ENCODE data around the gene FAM83C. TPM values are rescaled to one million over a fixed set of nuclear protein-coding genes. Genes with fewer than 3 reads are reported as not detected.

FAM83C gene
- total and polyA plus RNA-seq, 2 experiments from 2014 or later = not detected

- Histone ChIP-seq H3K9ac (no peak overlapping the region), H3K36me3 (ENCODE audit: low read depth) (no peaks in the 10 kb centered on the region), H3K9me2 (ENCODE audit: insufficient read depth) (no peaks in the 10 kb centered on the region), H3K27ac (no peak overlapping the region), H3K4me3 (no peak overlapping the region), H3F3A (ENCODE audit: insufficient read depth) (no peaks in the 10 kb centered on the region), H3K4me2 (ENCODE audit: unreplicated experiment) (no peak overlapping the region), H3K27me3 (replicated peaks; ENCODE audit: insufficient read depth) (no peaks in the 10 kb centered on the region), H4K20me1 (ENCODE audit: insufficient read depth) (no peaks in the 10 kb centered on the region), H3K9me3 (ENCODE audit: low read depth) (no peaks in the 10 kb centered on the region), H3K4me1 (ENCODE audit: insufficient read depth) (no peaks in the 10 kb centered on the region), H3K79me2 (ENCODE audit: insufficient read depth) (no peaks in the 10 kb centered on the region), H2AFZ (no peak overlapping the region)
- DNase-seq = no peak
- in situ Hi-C loops (cut with MboI) = no loop called here
- TF ChIP-seq EZH2phosphoT487 (IDR thresholded peaks at IDR 0.05; ENCODE audit: insufficient read depth, low read depth) (no peak), EZH2 (IDR thresholded peaks at IDR 0.05; ENCODE audit: insufficient read depth, poor library complexity, severe bottlenecking) (no peak)
- WGBS, 2 experiments (ENCODE audit: low coverage in 1 of 2, low lambda C conversion rate in 2 of 2, missing lambda C conversion rate in 2 of 2) = 50 to 54% methylated on average over 2 of the region's 2 CpGs
Measured at GRCh38 chr20:35243986-35244385, 48.2 kb downstream of the FAM83C start.

DNA sequence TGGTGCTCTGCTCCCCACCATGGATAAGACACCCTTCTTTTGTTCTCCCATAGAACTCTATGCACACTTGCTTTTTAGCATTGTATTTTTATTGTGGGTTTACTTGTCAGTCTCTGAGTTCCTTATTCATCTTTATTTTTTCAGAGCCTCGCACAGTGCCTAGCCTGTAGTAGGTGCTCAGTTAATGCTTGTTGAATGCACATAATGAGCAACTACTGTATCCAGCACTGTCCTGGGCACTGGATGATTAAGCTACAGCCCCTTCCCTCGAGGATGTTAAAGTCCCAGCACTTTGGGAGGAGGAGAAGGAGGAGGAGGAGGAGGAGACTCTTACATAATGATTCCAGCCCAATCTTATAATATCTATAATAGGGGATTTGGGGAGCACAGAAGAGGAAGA lies 48.9 kb downstream of the FAM83C start:
- in situ Hi-C loops (cut with MboI) = no loop called here
- no peaks in the 10 kb centered on the region for H3K4me1 ChIP-seq (ENCODE audit: insufficient read depth)
- H2AFZ ChIP-seq = no peak overlapping the region
- H3K9me3 ChIP-seq (ENCODE audit: low read depth) = no peaks in the 10 kb centered on the region
- H3K4me2 ChIP-seq (ENCODE audit: unreplicated experiment) = no peak overlapping the region
- TF ChIP-seq EZH2phosphoT487 (IDR thresholded peaks at IDR 0.05; ENCODE audit: insufficient read depth, low read depth) = no peak
- no peak for TF ChIP-seq EZH2 (IDR thresholded peaks at IDR 0.05; ENCODE audit: insufficient read depth, poor library complexity, severe bottlenecking)
- H3F3A ChIP-seq (ENCODE audit: insufficient read depth) = no peaks in the 10 kb centered on the region
- 49 to 50% methylated on average over 2 of the region's 2 CpGs for WGBS, 2 experiments (ENCODE audit: low coverage in 1 of 2, low lambda C conversion rate in 2 of 2, missing lambda C conversion rate in 2 of 2)
- DNase-seq = no peak
- no peaks in the 10 kb centered on the region for H3K36me3 ChIP-seq (ENCODE audit: low read depth)
- H3K4me3 ChIP-seq = no peak overlapping the region
- H3K27ac ChIP-seq = no peak overlapping the region
- H3K9ac ChIP-seq = no peak overlapping the region
- H3K9me2 ChIP-seq (ENCODE audit: insufficient read depth) = no peaks in the 10 kb centered on the region
- H3K79me2 ChIP-seq (ENCODE audit: insufficient read depth) = no peaks in the 10 kb centered on the region
- no peaks in the 10 kb centered on the region for H3K27me3 ChIP-seq (replicated peaks; ENCODE audit: insufficient read depth)
- no peaks in the 10 kb centered on the region for H4K20me1 ChIP-seq (ENCODE audit: insufficient read depth)

DNA sequence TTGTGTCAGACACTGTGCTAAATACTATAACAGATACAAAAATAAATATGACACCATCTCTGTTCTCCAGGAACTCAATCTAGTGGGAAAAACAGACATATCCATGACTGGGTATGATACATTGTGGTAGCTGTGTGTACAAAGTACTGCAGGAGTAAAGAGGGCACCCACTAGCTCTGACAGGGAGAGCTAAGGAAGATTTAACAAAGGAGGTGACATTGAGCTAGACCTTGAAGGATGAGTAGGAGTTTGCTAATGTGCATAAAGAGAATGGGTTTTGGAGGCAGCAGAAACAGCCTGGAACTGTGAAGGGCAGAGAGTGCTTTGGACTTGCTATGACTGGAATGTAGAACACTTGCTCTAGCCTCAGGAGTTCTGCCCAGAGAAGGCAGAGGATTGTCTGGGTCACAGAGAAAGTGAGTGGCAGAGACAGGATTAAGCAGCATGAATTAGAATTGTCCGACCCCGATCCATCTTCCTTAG lies 51.4 kb downstream of the FAM83C start:
- no peak overlapping the region for H3K9ac ChIP-seq
- no peaks in the 10 kb centered on the region for H4K20me1 ChIP-seq (ENCODE audit: insufficient read depth)
- no peak overlapping the region for H3K4me2 ChIP-seq (ENCODE audit: unreplicated experiment)
- H3K27me3 ChIP-seq (replicated peaks; ENCODE audit: insufficient read depth) = no peaks in the 10 kb centered on the region
- no peak overlapping the region for H3K4me3 ChIP-seq
- H3K36me3 ChIP-seq (ENCODE audit: low read depth) = no peaks in the 10 kb centered on the region
- no peaks in the 10 kb centered on the region for H3K9me3 ChIP-seq (ENCODE audit: low read depth)
- in situ Hi-C loops (cut with MboI) = no loop called here
- 94 to 98% methylated on average over 2 of the region's 2 CpGs for WGBS, 2 experiments (ENCODE audit: low coverage in 1 of 2, low lambda C conversion rate in 2 of 2, missing lambda C conversion rate in 2 of 2)
- peaks cover 8% of the 10 kb centered on the region for H3K4me1 ChIP-seq (ENCODE audit: insufficient read depth)
- TF ChIP-seq EZH2 (IDR thresholded peaks at IDR 0.05; ENCODE audit: insufficient read depth, poor library complexity, severe bottlenecking) = no peak
- TF ChIP-seq EZH2phosphoT487 (IDR thresholded peaks at IDR 0.05; ENCODE audit: insufficient read depth, low read depth) = no peak
- H3K27ac ChIP-seq = no peak overlapping the region
- H3F3A ChIP-seq (ENCODE audit: insufficient read depth) = no peaks in the 10 kb centered on the region
- H3K9me2 ChIP-seq (ENCODE audit: insufficient read depth) = no peaks in the 10 kb centered on the region
- H3K79me2 ChIP-seq (ENCODE audit: insufficient read depth) = no peaks in the 10 kb centered on the region
- peak; percentile 6 for DNase-seq
- H2AFZ ChIP-seq = no peak overlapping the region

DNA sequence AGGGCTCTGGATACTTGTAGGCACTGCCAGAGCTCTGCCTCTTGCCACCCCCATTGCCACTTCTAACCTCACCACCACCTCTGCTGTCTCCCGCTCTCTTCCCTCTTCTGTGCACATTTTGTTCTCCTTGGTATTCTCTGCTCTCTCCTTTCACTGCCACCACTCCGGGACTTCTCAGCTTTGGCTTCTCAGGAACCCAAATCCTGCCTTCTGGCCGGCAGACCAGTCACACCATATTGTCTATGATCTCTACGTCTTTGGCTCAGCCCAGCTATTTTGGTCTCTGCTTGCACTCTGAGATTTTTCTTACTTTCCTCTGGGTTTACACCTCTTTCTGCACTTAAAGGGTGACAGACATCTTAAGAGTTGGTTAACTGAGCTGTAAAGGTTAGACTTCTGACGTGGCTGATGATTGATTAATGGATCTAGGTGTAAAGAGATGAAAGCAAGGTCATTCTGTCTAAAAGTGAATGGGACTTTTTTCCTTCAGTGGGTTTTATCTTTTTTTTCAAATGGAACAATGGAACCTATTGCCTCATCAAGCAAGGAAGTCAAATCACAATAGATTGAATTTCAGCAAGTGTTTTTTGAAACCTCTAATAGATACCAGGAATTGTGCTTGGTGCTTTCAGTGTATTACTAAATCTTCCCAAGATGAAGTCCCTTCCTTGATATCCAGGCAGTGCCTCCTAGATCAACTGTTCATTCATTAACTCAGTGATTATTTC lies 52.0 kb downstream of the FAM83C start:
- Histone ChIP-seq H3F3A (ENCODE audit: insufficient read depth) (no peaks in the 10 kb centered on the region), H3K4me2 (ENCODE audit: unreplicated experiment) (no peak overlapping the region), H3K4me1 (ENCODE audit: insufficient read depth) (peaks cover 8% of the 10 kb centered on the region), H3K9me2 (ENCODE audit: insufficient read depth) (no peaks in the 10 kb centered on the region), H2AFZ (no peak overlapping the region), H3K27ac (no peak overlapping the region), H4K20me1 (ENCODE audit: insufficient read depth) (no peaks in the 10 kb centered on the region), H3K79me2 (ENCODE audit: insufficient read depth) (no peaks in the 10 kb centered on the region), H3K27me3 (replicated peaks; ENCODE audit: insufficient read depth) (no peaks in the 10 kb centered on the region), H3K36me3 (ENCODE audit: low read depth) (no peaks in the 10 kb centered on the region), H3K9ac (no peak overlapping the region), H3K9me3 (ENCODE audit: low read depth) (no peaks in the 10 kb centered on the region), H3K4me3 (no peak overlapping the region)
- in situ Hi-C loops (cut with MboI) = no loop called here
- DNase-seq = no peak
- 69 to 79% methylated on average over 5 of the region's 5 CpGs for WGBS, 2 experiments (ENCODE audit: low coverage in 1 of 2, low lambda C conversion rate in 2 of 2, missing lambda C conversion rate in 2 of 2)
- no peak for TF ChIP-seq EZH2 (IDR thresholded peaks at IDR 0.05; ENCODE audit: insufficient read depth, poor library complexity, severe bottlenecking)
- no peak for TF ChIP-seq EZH2phosphoT487 (IDR thresholded peaks at IDR 0.05; ENCODE audit: insufficient read depth, low read depth)

Data from GM23248 (cell line).